Large intestine (tissue), 3 donors: Measurements from ENCODE around the gene AP3S2. TPM values are rescaled to one million over a fixed set of nuclear protein-coding genes. Genes with fewer than 3 reads are reported as not detected.

Source experiments
- DNase-seq, 2 donors: peaks; one replicate each; pipeline versions ENCODE4 v3.0.0 to v3.0.0-alpha.2; 2013
- H3K27ac ChIP-seq: one replicate; pipeline ENCODE4 v1.5.1; 2013; ENCODE audit warnings: low read length
- H3K27me3 ChIP-seq: 2 replicates; pipeline ENCODE4 v1.6.1; 2013; ENCODE audit warnings: low read length; ENCODE audit not compliant: control insufficient read depth, insufficient read depth
- H3K36me3 ChIP-seq: 2 replicates; pipeline ENCODE4 v1.6.1; 2013; ENCODE audit warnings: low read length; ENCODE audit not compliant: control insufficient read depth, insufficient read depth
- H3K4me1 ChIP-seq: one replicate; pipeline ENCODE4 v1.6.1; 2013; ENCODE audit warnings: low read length; ENCODE audit not compliant: control insufficient read depth, insufficient read depth
- H3K4me3 ChIP-seq: one replicate; pipeline ENCODE4 v1.5.1; 2013; ENCODE audit warnings: low read length
- H3K9me3 ChIP-seq: one replicate; pipeline ENCODE4 v1.6.1; 2013; ENCODE audit warnings: mild to moderate bottlenecking, low read depth, low read length, moderate library complexity; ENCODE audit not compliant: control insufficient read depth
- WGBS: methylation state at CpG from one replicate; pipeline ENCODE4 v1.1.5; 2013; ENCODE audit warnings: low lambda C conversion rate; ENCODE audit not compliant: insufficient coverage; 5-methylcytosine and 5-hydroxymethylcytosine counted together
- polyA plus RNA-seq: library from polyadenylated mRNA; unstranded; fragments of 120-200 nt; gene quantifications from one replicate; pipeline ENCODE4 v1.2.1, GENCODE V29; 2013

AP3S2 gene
- polyA plus RNA-seq, 1 donor = 26.1 TPM

DNA sequence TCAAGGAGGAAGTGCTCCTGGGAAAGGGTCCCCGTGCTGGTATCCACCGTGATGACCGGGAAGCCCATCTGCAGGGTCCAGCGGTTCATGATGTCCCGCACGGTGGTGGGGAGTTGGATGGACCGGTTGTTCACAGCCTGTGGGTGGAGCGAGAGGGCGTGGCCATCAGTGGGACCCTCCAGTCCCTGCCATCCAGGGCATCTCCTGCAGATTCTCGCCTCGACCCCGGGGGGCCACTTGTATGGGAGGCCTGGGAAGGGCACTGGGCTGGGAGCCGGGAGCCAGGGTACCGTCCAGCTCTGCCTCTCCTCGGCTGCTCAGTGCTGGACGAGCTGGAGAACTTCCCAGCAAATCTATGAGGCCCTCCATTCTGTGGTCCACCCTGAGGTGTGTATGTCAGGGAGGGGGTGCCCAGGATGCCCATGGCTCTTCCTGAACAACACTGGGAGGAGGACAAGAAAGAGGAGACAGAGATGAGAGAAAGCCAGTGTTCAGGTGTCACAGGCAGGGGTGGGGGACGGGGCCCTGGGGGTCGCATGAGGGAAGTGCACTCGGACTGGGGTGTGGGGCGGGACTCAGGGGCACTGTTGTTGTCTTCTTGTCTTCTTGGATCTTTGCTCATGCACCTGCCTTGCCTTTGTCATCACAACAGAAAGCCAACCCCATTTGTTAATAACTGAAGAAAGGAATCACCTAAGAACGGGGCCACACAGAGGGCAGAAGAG is 92.2 kb downstream of the AP3S2 start:
- Histone ChIP-seq H3K4me1 (peaks cover 38% of the 10 kb centered on the region), H3K4me3 (no peak overlapping the region), H3K27ac (peak overlapping the region; percentile 93), H3K27me3 (no peaks in the 10 kb centered on the region), H3K9me3 (no peaks in the 10 kb centered on the region), H3K36me3 (peaks cover 85% of the 10 kb centered on the region)
- DNase-seq = no peak
- WGBS = 20% methylated on average over 1 of the region's 21 CpGs

DNA sequence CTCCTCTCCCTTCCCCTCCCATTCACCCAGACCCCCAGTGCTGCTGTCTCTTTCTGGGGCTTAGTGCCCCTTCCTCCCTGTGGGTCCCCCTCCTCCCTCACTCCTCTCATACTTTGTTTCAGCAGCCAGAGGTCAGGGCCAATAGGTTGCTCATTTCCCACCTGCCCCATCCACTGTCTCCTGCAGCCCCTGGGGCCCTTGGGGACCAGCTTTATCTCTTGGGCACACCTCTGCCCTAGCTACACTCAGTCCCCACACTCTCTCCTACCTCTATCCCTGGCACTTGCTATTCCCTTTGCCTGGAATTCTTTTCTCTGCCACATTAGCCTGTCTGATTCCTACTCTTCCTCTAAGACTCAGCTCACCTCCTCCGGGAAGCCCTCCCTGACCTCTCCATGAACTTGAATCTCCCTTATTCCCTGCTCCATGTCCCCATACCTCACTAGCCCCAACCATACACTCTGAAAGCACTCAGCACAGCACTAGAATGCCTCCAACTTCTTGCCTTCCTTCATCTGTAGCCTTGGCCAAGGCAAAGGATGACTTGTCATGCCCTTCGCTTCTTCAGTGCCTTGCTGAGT is 93.8 kb downstream of the AP3S2 start:
- Histone ChIP-seq H3K9me3 (no peaks in the 10 kb centered on the region), H3K36me3 (peaks cover 87% of the 10 kb centered on the region), H3K4me3 (no peak overlapping the region), H3K27ac (peak overlapping the region; percentile 12), H3K27me3 (no peaks in the 10 kb centered on the region), H3K4me1 (peaks cover 37% of the 10 kb centered on the region)
- DNase-seq = no peak
- WGBS = no CpG with 5 or more reads among the region's 2 CpGs

DNA sequence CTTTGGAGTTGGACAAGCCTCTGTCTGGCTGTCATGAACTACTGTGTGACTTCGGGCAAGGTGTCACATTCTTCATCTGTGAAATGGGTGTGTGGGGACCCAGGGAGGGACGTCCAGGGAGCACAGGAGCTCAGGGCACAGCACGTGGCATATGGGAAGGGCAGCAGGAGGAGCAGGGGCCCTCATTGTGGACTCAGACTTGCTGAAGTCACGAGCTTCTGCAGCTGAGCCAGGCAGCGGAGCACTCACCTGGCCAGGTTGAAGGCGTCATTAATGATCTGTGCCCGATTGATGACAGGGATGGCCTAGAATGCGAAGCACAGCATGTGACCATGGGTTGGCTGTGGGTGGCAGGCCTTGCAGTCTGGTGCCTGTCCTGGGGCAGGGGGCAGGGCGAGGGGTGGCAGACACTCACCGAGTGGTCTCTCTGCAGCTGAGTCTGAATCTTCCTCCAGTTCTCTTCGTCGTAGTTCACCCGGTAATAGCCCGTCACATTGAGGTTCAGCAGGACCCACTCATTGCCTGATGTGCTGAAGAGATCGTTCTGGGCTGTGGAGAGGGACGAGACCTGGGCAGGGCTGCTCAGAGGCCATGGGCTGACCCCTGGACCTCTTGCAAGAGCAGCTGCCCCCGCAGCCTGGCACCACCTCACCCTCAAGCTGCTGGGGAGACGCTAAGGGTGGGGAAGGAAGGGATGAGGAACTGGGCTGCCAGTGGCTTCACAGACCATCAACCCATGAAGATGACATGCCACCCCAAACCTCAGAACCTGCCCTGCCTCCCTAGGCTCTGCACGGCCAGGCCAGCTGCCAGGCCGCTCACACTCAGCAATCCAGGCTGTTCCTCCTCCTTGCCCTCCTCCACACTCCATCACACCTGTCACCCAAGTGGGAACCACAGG is 94.5 kb downstream of the AP3S2 start:
- DNase-seq = no peak
- Histone ChIP-seq H3K36me3 (peaks cover 86% of the 10 kb centered on the region), H3K4me3 (no peak overlapping the region), H3K27ac (no peak overlapping the region), H3K9me3 (no peaks in the 10 kb centered on the region), H3K27me3 (no peaks in the 10 kb centered on the region), H3K4me1 (peaks cover 37% of the 10 kb centered on the region)
- 100% methylated on average over 2 of the region's 20 CpGs for WGBS

DNA sequence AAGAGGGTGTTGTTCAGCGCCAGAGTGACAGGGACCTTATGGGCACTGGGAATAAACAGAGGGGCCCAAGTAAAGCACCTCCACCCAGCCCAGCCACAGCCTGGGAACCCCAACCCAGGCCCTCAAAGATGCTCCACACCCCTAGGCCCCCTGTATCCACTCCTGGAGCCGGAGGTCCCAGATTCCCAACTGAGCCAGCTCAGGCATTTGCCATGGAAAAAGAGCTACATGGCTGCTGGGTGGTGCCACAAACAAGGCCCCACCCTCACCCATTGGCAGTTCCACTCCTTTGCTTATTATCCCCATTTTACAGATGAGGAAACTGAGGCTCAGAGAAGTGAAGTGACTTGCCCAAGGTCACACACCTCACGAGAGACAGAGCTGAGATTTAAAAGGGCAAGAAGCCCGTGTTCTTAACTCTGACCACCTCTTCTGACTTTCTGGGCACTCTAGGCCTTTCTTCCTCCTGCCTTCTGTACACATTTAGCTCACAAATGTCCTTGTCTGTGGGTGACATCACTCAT is 96.1 kb downstream of the AP3S2 start:
- H3K27ac ChIP-seq = no peak overlapping the region
- no peak for DNase-seq
- WGBS = 100% methylated on average over 1 of the region's 4 CpGs
- H3K9me3 ChIP-seq = no peaks in the 10 kb centered on the region
- H3K27me3 ChIP-seq = no peaks in the 10 kb centered on the region
- peaks cover 22% of the 10 kb centered on the region for H3K4me1 ChIP-seq
- H3K36me3 ChIP-seq = peaks cover 82% of the 10 kb centered on the region
- H3K4me3 ChIP-seq = no peak overlapping the region

DNA sequence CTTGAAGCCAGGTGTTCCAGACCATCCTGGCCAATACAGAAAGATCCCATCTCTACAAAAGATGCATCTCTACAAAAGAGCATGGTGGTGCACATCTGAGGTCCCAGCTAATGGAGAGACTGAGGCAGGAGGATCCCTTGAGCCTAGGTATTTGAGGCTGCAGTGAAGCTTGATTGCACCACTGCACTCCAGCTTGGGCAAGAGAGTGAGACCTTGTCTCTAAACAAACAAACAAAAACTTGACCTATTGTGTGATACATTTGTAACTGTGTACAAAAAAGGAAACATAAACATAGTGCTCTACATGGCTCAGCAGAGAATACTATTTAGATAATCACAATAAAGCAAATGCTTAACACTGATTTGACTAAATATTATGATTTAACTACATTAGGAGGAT is 97.8 kb downstream of the AP3S2 start:
- no peaks in the 10 kb centered on the region for H3K9me3 ChIP-seq
- no peaks in the 10 kb centered on the region for H3K27me3 ChIP-seq
- H3K4me1 ChIP-seq = peaks cover 7% of the 10 kb centered on the region
- H3K27ac ChIP-seq = no peak overlapping the region
- H3K4me3 ChIP-seq = no peak overlapping the region
- H3K36me3 ChIP-seq = peaks cover 82% of the 10 kb centered on the region
- no peak for DNase-seq

DNA sequence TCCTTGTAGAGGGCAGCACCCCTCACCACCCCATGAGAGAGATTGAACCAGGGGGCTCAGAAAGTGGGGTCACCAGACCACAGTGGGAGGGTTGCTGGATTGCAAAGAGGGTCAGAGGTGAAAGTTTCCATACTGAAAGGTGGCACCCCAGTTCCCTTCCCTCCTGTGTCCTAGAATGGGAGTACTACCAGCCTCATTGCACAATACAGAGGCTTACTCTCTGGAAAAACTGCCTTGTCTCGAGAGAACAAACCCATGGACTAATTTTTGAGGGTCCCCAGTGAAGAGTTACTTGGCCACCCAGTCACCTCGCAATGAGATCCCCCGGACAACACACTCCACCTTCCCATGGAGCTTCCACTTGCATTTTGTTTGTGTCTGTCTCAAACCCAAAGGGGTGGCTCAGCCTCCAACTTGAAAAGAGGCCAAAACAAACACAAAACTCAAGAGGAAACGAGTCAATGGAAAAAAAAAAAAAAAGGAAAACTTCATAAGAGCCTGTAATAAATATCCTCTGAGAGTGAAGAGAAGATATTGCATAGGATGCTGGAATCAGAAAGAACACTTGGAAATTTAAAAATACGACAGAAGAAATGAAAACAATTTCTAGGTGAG is 99.1 kb downstream of the AP3S2 start:
- Histone ChIP-seq H3K9me3 (peaks cover 2% of the 10 kb centered on the region), H3K27ac (no peak overlapping the region), H3K36me3 (peaks cover 81% of the 10 kb centered on the region), H3K4me1 (peaks cover 4% of the 10 kb centered on the region), H3K27me3 (no peaks in the 10 kb centered on the region), H3K4me3 (no peak overlapping the region)
- no peak for DNase-seq
- WGBS = 48% methylated on average over 2 of the region's 5 CpGs

DNA sequence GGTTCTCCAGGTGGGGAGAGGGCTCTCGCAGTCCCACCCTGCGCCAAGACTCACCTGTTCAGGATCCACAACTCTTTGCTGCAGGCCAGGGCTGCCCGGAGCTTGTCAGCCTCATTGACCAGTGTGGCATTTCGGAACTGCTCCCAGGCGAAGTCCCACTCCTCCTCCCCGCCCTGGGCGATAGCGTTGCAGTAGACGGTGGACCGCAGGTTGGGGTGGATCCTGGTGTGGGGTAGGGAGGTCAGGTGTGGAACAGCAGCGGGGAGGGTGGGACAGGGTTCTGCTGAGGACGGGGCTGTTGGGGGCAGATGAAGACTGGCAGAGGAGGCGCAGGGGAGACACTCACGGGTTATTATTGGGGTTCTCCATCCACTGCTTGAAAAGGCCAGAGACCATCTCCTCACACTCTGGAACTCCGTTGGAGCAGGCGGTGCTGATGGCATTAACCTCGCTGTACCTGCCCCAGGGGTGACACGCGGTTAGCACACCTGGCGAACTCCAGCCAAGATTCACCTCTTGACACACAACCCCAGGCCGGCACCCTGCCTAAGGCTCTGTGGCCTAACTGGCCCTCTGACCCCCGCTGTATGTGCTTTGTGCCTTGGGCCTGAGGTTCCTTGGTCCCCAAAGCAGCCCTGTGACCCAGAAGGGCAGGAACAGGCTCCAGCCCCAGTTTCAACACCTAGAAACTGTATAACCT is 101.5 kb downstream of the AP3S2 start:
- H3K4me3 ChIP-seq = no peak overlapping the region
- no peak overlapping the region for H3K27ac ChIP-seq
- DNase-seq = no peak
- WGBS = no CpG with 5 or more reads among the region's 22 CpGs
- H3K36me3 ChIP-seq = peaks cover 72% of the 10 kb centered on the region
- no peaks in the 10 kb centered on the region for H3K27me3 ChIP-seq
- H3K4me1 ChIP-seq = peaks cover 4% of the 10 kb centered on the region
- peaks cover 2% of the 10 kb centered on the region for H3K9me3 ChIP-seq

DNA sequence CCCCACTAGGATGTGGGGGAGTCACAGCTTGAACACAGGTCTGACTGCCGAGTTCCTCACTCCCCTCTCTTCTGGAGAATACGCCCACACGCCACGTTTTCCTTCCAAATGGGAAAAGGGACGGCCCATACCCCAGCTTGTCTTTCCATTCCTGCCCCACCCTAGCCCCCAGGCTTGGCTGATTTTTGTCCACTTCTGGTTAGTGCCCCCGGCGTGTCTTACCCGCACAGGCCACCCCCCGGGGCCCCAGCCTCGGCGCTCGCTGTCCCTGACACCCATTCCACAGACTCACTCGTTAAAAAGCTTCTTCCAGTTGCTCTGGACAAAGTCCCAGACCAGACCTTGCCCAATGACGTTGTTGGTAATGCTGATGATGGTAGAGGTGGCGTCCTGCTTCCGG is 103.1 kb downstream of the AP3S2 start:
- no CpG with 5 or more reads among the region's 16 CpGs for WGBS

DNA sequence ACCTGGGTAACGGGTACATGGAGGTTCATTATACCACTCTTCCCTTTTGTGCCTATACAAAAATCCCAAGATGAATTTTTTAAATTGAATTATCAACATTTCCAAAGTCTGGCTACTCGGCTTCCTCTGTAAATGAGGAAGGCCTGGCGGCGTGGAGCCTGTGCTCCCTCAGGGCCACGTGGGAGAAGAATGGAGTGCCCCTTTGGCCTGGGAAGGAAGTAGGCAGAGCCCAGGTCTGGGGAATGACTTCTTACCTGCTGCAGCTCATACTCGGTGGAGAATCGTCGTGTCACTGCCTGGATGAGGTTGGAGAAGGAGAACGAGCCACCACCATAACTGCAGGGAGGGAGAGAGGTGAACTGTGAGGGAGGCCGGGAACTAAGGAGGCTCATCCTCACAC is 103.6 kb downstream of the AP3S2 start:
- Histone ChIP-seq H3K27me3 (no peaks in the 10 kb centered on the region), H3K9me3 (peaks cover 2% of the 10 kb centered on the region), H3K36me3 (peaks cover 63% of the 10 kb centered on the region), H3K4me1 (peaks cover 13% of the 10 kb centered on the region), H3K27ac (no peak overlapping the region), H3K4me3 (no peak overlapping the region)
- no CpG with 5 or more reads among the region's 10 CpGs for WGBS
- DNase-seq = no peak

More for the DNA sequence above, 103.1 kb downstream of the AP3S2 start:
- peaks cover 11% of the 10 kb centered on the region for H3K4me1 ChIP-seq
- H3K4me3 ChIP-seq = no peak overlapping the region
- H3K9me3 ChIP-seq = peaks cover 2% of the 10 kb centered on the region
- H3K36me3 ChIP-seq = peaks cover 65% of the 10 kb centered on the region
- no peaks in the 10 kb centered on the region for H3K27me3 ChIP-seq
- no peak for DNase-seq
- no peak overlapping the region for H3K27ac ChIP-seq
